Ureter (tissue), 1 donor: ENCODE data around the gene NRL. TPM values are rescaled to one million over a fixed set of nuclear protein-coding genes. Genes with fewer than 3 reads are reported as not detected.
"Not testable (repeated sequence)": the region's sequence is repeated elsewhere in the genome, so short reads cannot be mapped to it uniquely, and the experiment has no call there.

Source experiments
- DNase-seq: peaks from one replicate; pipeline ENCODE4 v3.0.0-alpha.2; 2020; ENCODE audit warnings: low spot score
- total RNA-seq: library from RNA; stranded (reverse); gene quantifications from one replicate; pipeline ENCODE4 v1.2.4, GENCODE V29; 2023
- donor health status: DM: yes; HTN: yes; CAD: no.

Gene NRL
- total RNA-seq, 1 donor from 2014 or later, result 3.9 TPM

GRCh38 chr14:24052656-24053547, 61.8 kb downstream of the NRL start:
- DNase-seq, result peak; percentile 40

GRCh38 chr14:24051789-24052655, 62.7 kb downstream of the NRL start, which contains the start of gene CARMIL3:
TSS of gene CARMIL3 (plus strand) at chr14:24052009. CDS start at chr14:24052154, 145 bp downstream.
- DNase-seq, result peak; percentile 60

- DNase-seq, result peak; percentile 48
Observed at GRCh38 chr14:24051176-24051788, 63.5 kb downstream of the NRL start.

GRCh38 chr14:24050753-24051152, 64.0 kb downstream of the NRL start:
- DNase-seq, result peak; percentile 32

- DNase-seq, result not testable (repeated sequence)
Observed at GRCh38 chr14:24049002-24049401, 65.7 kb downstream of the NRL start.

- no peak for DNase-seq
Observed at GRCh38 chr14:24042746-24043145, 72.0 kb downstream of the NRL start.

GRCh38 chr14:24040692-24041091, 74.1 kb downstream of the NRL start:
- no peak for DNase-seq

GRCh38 chr14:24038686-24039085, 76.1 kb downstream of the NRL start:
- no peak for DNase-seq

- no peak for DNase-seq
Observed at GRCh38 chr14:24037658-24038037, 77.1 kb downstream of the NRL start.

GRCh38 chr14:24036963-24037657, 77.6 kb downstream of the NRL start:
- not testable (repeated sequence) for DNase-seq

GRCh38 chr14:24036169-24036962, 78.4 kb downstream of the NRL start:
- DNase-seq, result peak; percentile 81

GRCh38 chr14:24035769-24036168, 79.0 kb downstream of the NRL start:
- DNase-seq, result not testable (repeated sequence)

- DNase-seq, result no peak
Observed at GRCh38 chr14:24032727-24033418, 81.9 kb downstream of the NRL start.

- DNase-seq, result not testable (repeated sequence)
Observed at GRCh38 chr14:24031331-24031730, 83.4 kb downstream of the NRL start.

GRCh38 chr14:24029687-24030086, 85.1 kb downstream of the NRL start:
- DNase-seq, result not testable (repeated sequence)

Other genes starting within 250 kb of the NRL start
- gene DHRS4, start 161.2 kb downstream of the NRL start, total RNA-seq, result 21.2 TPM
- 30.3 TPM for gene DHRS4L2, start 126.0 kb downstream of the NRL start, total RNA-seq
- gene CARMIL3, start 62.9 kb downstream of the NRL start, total RNA-seq, result 1.3 TPM
- 1.5 TPM for gene CPNE6, start 43.4 kb downstream of the NRL start, total RNA-seq
- 116 TPM for gene PCK2, start 20.6 kb downstream of the NRL start, total RNA-seq
- 65.7 TPM for gene DCAF11, start 172 bp downstream of the NRL start, total RNA-seq
- 0.55 TPM for gene FITM1, start 15.7 kb upstream of the NRL start, total RNA-seq
- gene PSME1, start 21.2 kb upstream of the NRL start, total RNA-seq, result 227 TPM
- 25.7 TPM for gene EMC9, start 26.6 kb upstream of the NRL start, total RNA-seq
- 213 TPM for gene PSME2, start 31.7 kb upstream of the NRL start, total RNA-seq
- gene RNF31, start 32.5 kb upstream of the NRL start, total RNA-seq, result 86.6 TPM
- 101 TPM for gene IRF9, start 46.3 kb upstream of the NRL start, total RNA-seq
- gene REC8, start 57.1 kb upstream of the NRL start, total RNA-seq, result 12.6 TPM
- gene IPO4, start 73.9 kb upstream of the NRL start, total RNA-seq, result 69.1 TPM
- 42.9 TPM for gene TM9SF1, start 80.5 kb upstream of the NRL start, total RNA-seq
- gene TSSK4, start 90.7 kb upstream of the NRL start, total RNA-seq, result 2.1 TPM
- gene CHMP4A, start 98.5 kb upstream of the NRL start, total RNA-seq, result 58.6 TPM
- 17.0 TPM for gene MDP1, start 101.1 kb upstream of the NRL start, total RNA-seq
- 159 TPM for gene NEDD8, start 117.4 kb upstream of the NRL start, total RNA-seq
- 78.7 TPM for gene GMPR2, start 118.0 kb upstream of the NRL start, total RNA-seq
- gene TINF2, start 127.7 kb upstream of the NRL start, total RNA-seq, result 82.5 TPM
- gene TGM1, start 148.2 kb upstream of the NRL start, total RNA-seq, result 7.7 TPM
- 36.1 TPM for gene RABGGTA, start 156.6 kb upstream of the NRL start, total RNA-seq
- 28.7 TPM for gene DHRS1, start 184.8 kb upstream of the NRL start, total RNA-seq
- gene NOP9, start 184.9 kb upstream of the NRL start, total RNA-seq, result 36.5 TPM
- 11.1 TPM for gene CIDEB, start 193.0 kb upstream of the NRL start, total RNA-seq
- 8.2 TPM for gene LTB4R2, start 195.2 kb upstream of the NRL start, total RNA-seq
- gene LTB4R, start 196.6 kb upstream of the NRL start, total RNA-seq, result 9.6 TPM
- gene ADCY4, start 220.1 kb upstream of the NRL start, total RNA-seq, result 61.7 TPM
- 22.4 TPM for gene RIPK3, start 225.0 kb upstream of the NRL start, total RNA-seq